Fibroblast of mammary gland (primary cell): ENCODE results near the gene PRSS58.

Source experiments
- DNase-seq: peaks from one replicate; pipeline ENCODE4 v3.0.0-alpha.2; 2010; ENCODE audit warnings: low read depth
- H3K4me3 ChIP-seq: 2 replicates; pipeline ENCODE4 v1.5.1; 2011; ENCODE audit warnings: low read depth, mild to moderate bottlenecking, low read length, moderate library complexity; ENCODE audit not compliant: control insufficient read depth
- TF ChIP-seq, protein P1 (sequence below): conservative IDR thresholded peaks from 2 replicates; pipeline ENCODE4 v1.5.1; 2011; ENCODE audit warnings: low read depth, low read length, inconsistent platforms; ENCODE audit not compliant: control insufficient read depth, insufficient read depth

PRSS58 gene

DNA sequence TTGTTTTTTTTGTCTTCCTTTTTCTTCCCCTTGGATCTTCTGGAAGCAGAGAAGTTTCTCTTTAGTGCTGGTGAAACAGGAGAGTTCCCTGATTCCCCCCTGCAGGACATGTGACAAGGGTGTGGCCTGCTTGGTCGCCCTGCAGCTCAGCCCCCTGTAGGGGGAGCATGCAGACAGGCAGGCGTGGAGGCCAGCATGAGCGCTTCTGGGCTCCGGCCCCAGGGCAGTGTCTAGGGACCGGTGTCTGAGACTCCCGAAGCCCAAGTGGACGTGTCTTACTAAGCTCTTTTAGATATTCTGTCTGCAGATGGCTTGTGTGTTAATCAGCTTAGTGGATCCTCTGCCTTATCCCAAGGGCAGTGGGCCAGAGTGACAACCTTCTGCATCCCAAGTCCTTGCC, 26.1 kb downstream of the PRSS58 start:
- peak; percentile 2 for DNase-seq
- TF ChIP-seq, protein P1, sequence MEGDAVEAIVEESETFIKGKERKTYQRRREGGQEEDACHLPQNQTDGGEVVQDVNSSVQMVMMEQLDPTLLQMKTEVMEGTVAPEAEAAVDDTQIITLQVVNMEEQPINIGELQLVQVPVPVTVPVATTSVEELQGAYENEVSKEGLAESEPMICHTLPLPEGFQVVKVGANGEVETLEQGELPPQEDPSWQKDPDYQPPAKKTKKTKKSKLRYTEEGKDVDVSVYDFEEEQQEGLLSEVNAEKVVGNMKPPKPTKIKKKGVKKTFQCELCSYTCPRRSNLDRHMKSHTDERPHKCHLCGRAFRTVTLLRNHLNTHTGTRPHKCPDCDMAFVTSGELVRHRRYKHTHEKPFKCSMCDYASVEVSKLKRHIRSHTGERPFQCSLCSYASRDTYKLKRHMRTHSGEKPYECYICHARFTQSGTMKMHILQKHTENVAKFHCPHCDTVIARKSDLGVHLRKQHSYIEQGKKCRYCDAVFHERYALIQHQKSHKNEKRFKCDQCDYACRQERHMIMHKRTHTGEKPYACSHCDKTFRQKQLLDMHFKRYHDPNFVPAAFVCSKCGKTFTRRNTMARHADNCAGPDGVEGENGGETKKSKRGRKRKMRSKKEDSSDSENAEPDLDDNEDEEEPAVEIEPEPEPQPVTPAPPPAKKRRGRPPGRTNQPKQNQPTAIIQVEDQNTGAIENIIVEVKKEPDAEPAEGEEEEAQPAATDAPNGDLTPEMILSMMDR = peak; percentile 4
- no peak overlapping the region for H3K4me3 ChIP-seq

DNA sequence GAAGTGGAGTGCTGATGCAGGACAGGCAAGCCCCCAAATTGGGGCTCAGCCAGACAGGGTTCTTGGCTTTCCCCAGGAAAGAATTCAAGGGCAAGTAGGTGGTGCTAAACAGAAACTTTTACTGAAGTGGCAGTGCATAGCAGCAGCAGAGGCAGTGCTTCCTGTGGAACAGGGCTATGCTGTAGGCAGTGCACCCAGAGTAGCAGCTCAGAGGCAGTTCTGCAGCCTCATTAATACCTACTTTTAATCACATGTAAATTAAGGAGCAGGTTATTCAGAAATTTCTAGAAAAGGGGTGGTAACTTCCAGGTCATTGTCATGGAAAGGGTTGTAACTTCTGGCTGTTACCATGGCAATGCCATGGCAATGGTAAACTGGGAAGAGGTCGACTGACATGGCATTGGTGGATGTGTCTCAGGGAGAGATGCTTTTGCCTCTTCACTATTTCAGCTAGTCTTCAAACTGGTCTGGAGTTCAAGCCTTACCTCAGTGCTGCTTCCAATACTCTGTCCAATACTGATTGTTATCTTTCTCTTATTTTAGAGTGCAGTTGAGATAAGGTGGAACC, 29.2 kb downstream of the PRSS58 start:
- no peak for DNase-seq
- TF ChIP-seq, protein P1 = no peak
- H3K4me3 ChIP-seq = no peak overlapping the region
